ENCODE measurements around the gene RPGRIP1L.

The RPGRIP1L gene

GRCh38 chr16:53654946-53655345, 48.7 kb downstream of the RPGRIP1L start:
- Histone ChIP-seq H3K9me3 (replicated peaks in 1 of 11) (no peaks in the 10 kb centered on the region), H3K4me2 (no peak overlapping the region), H3K27ac (no peak overlapping the region), H3K27me3 (no peaks in the 10 kb centered on the region), H3K36me3 (peaks cover 17 to 62% (median 38%) of the 10 kb centered on the region in 11 experiments; a peak in 21 of 22 replicates), H3K9ac (no peak overlapping the region), H4K20me1 (no peaks in the 10 kb centered on the region), H3K4me3 (no peak overlapping the region), H3K4me1 (no peaks in the 10 kb centered on the region)
- TF ChIP-seq Cebpa-rat (IDR thresholded peaks at IDR 0.05), result no peak

- H3K9me3 ChIP-seq (replicated peaks in 1 of 11), result no peaks in the 10 kb centered on the region; a peak in 1 of 22 replicates
- H3K36me3 ChIP-seq, result peaks cover 18 to 79% (median 43%) of the 10 kb centered on the region in 11 experiments; a peak in 21 of 22 replicates
- no peaks in the 10 kb centered on the region for H4K20me1 ChIP-seq
- H3K27me3 ChIP-seq, result no peaks in the 10 kb centered on the region
- no peak overlapping the region for H3K27ac ChIP-seq
- no peak for TF ChIP-seq Cebpa-rat (IDR thresholded peaks at IDR 0.05)
- no peaks in the 10 kb centered on the region for H3K4me1 ChIP-seq
- H3K4me2 ChIP-seq, result no peak overlapping the region
- no peak overlapping the region for H3K4me3 ChIP-seq
- no peak overlapping the region for H3K9ac ChIP-seq
Measured at GRCh38 chr16:53651357-53651756, 52.3 kb downstream of the RPGRIP1L start.

- no peak overlapping the region for H3K4me2 ChIP-seq
- H3K27me3 ChIP-seq, result no peaks in the 10 kb centered on the region
- H4K20me1 ChIP-seq, result no peaks in the 10 kb centered on the region
- no peak for TF ChIP-seq Cebpa-rat (IDR thresholded peaks at IDR 0.05)
- no peak overlapping the region for H3K4me3 ChIP-seq
- H3K4me1 ChIP-seq, result peaks cover 0 to 8% (median 6%) of the 10 kb centered on the region in 10 experiments; a peak in 11 of 20 replicates
- peaks cover 10 to 24% (median 15%) of the 10 kb centered on the region in 11 experiments; a peak in 20 of 22 replicates for H3K9me3 ChIP-seq (replicated peaks in 1 of 11)
- H3K36me3 ChIP-seq, result peaks cover 10 to 73% (median 26%) of the 10 kb centered on the region in 11 experiments; a peak in 19 of 22 replicates
- H3K9ac ChIP-seq, result no peak overlapping the region
- no peak overlapping the region for H3K27ac ChIP-seq
Measured at GRCh38 chr16:53646506-53646905, 57.2 kb downstream of the RPGRIP1L start.

DNA sequence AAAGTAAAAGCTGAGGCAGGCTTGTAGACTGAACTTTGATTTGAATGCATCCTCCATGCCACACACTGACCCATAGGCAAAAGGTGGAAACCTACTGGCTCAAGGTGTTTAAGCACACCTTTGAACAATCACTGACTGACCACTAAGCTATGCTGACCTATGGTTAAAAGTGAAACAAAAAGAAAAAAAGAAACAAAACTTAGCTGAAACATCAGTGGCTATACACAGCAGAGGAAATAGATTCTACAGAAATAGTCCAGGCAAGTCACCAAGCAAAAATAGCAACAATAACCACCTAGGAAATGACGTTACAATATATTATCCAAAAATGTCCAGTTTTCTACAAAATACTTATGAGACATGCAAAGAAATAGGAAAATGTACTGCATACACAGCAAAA, 60.2 kb downstream of the RPGRIP1L start:
- H3K36me3 ChIP-seq, result peaks cover 13 to 76% (median 31%) of the 10 kb centered on the region in 11 experiments; a peak in 18 of 22 replicates
- H3K27me3 ChIP-seq, result no peaks in the 10 kb centered on the region
- H3K9me3 ChIP-seq (replicated peaks in 1 of 11), result peaks cover 10 to 24% (median 15%) of the 10 kb centered on the region in 11 experiments; a peak in 20 of 22 replicates
- no peak overlapping the region for H3K27ac ChIP-seq
- H4K20me1 ChIP-seq, result no peaks in the 10 kb centered on the region
- H3K9ac ChIP-seq, result no peak overlapping the region
- H3K4me1 ChIP-seq, result peaks cover 0 to 8% (median 6%) of the 10 kb centered on the region in 10 experiments; a peak in 11 of 20 replicates
- peak overlapping the region in 6 of 11 experiments; percentile 2 to 45 (median 29); a peak in 5 of 22 replicates for H3K4me2 ChIP-seq
- no peak overlapping the region for H3K4me3 ChIP-seq
- no peak for TF ChIP-seq Cebpa-rat (IDR thresholded peaks at IDR 0.05)

DNA sequence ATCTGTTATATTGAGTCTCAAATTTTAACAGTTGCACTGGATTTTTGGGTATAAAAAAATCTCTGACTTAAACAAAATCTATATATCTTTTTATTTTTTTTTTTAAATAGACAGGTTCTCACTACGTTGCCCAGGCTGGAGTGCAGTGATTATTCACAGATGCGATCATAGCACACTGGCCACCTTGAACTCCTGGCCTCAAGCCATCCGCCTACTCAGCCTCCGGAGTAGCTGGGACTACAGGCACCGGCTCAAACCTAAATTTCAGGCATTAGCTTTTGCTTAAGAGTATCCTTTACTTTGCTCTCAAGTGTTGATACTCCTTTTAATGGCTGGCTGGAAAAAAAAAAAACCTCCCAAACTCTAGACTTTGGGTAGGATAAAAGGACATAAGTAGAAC, 61.6 kb downstream of the RPGRIP1L start:
- H3K36me3 ChIP-seq, result peaks cover 11 to 62% (median 27%) of the 10 kb centered on the region in 11 experiments; a peak in 18 of 22 replicates
- no peak overlapping the region for H3K4me2 ChIP-seq
- no peak overlapping the region for H3K4me3 ChIP-seq
- H3K9ac ChIP-seq, result no peak overlapping the region
- TF ChIP-seq Cebpa-rat (IDR thresholded peaks at IDR 0.05), result no peak
- peaks cover 0 to 8% (median 6%) of the 10 kb centered on the region in 10 experiments; a peak in 11 of 20 replicates for H3K4me1 ChIP-seq
- H3K9me3 ChIP-seq (replicated peaks in 1 of 11), result peaks cover 10 to 24% (median 15%) of the 10 kb centered on the region in 11 experiments; a peak in 20 of 22 replicates
- H3K27me3 ChIP-seq, result no peaks in the 10 kb centered on the region
- H4K20me1 ChIP-seq, result no peaks in the 10 kb centered on the region
- no peak overlapping the region for H3K27ac ChIP-seq

DNA sequence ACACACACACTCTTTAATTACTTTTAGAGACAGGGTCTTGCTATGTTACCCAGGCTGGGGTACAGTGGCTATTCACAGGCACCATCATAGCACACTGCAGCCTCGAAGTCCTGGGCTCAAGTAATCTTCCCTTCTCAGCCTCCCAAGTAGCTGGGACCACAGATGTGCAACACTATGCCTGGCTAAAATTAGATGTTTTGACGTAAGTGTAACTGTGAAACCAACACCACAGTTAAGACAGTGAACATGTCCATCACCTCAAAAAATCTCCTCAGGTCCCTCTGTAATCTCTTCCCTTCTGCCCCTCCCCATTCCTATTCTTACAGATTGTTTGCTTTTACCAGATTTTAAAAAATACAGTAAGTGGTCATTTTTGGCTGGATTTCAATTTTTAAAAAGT, 66.7 kb downstream of the RPGRIP1L start:
- Histone ChIP-seq H3K9me3 (replicated peaks in 1 of 11) (no peaks in the 10 kb centered on the region), H3K27ac (no peak overlapping the region), H3K4me3 (no peak overlapping the region), H3K4me1 (peaks cover 0 to 4% (median 0%) of the 10 kb centered on the region in 10 experiments; a peak in 2 of 20 replicates), H4K20me1 (no peaks in the 10 kb centered on the region), H3K27me3 (no peaks in the 10 kb centered on the region), H3K4me2 (no peak overlapping the region; a peak in 1 of 22 replicates), H3K36me3 (peaks cover 11 to 42% (median 17%) of the 10 kb centered on the region in 11 experiments; a peak in 18 of 22 replicates), H3K9ac (no peak overlapping the region)
- TF ChIP-seq Cebpa-rat (IDR thresholded peaks at IDR 0.05), result no peak

DNA sequence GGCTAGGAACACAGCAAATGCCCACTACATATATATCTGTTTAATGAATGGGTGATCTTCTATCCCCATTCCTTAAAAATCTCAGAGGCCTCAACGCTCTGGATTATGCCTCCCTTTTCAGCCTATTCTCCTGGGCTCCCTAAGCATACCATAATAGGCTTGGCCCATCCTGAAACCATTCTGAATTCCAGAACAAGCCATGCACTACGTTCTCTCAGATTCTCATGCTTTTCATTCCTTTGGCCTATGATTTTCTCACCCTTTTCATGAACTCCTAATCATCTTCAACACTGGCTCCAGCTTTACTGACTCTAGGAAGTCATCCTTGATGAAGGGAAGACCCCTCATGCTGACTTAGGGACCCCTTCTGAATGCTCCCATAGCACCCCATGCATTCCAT, 71.1 kb downstream of the RPGRIP1L start:
- Histone ChIP-seq H3K27ac (no peak overlapping the region), H3K36me3 (peaks cover 4 to 25% (median 12%) of the 10 kb centered on the region in 11 experiments; a peak in 18 of 22 replicates)
- TF ChIP-seq Cebpa-rat (IDR thresholded peaks at IDR 0.05), result no peak

DNA sequence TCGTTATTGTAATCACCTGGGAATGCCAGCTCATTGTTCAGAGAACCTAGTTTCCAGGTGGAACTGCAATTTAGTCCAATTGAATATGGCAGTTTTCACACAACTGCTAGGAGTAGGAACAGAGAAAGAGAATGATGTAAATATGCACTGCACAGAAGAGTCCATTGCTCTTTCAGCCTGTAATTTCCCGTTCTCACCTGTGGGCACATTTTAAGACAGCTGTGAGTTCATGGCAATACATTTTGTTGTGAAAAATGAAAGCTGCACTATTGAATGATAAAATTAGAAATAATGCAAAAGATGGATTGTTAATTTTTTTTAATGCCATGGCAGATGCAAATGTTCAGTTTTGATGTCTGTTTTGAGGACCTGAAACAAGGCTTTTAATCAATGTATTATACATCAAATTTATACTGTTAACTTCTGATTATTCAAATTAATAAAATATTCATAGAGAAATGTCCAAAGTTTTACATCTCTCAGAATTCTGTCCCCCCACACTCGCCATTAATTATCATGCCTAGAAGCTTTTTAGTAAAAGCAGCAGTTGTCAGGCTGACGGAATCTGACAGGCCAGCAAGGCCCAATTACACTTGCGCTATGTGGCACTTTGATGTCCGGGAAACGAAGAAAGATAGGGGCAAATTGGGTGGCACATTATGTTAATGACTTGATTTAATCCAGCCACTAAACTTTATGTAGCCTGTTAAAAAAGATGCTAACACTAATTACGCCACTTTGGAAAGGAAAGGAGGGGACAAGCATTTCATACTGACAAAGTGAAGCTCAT, 72.2 kb downstream of the RPGRIP1L start:
- peaks cover 0 to 9% (median 2%) of the 10 kb centered on the region in 10 experiments; a peak in 6 of 20 replicates for H3K4me1 ChIP-seq
- H4K20me1 ChIP-seq, result no peaks in the 10 kb centered on the region
- no peak for TF ChIP-seq Cebpa-rat (IDR thresholded peaks at IDR 0.05)
- no peak overlapping the region for H3K9ac ChIP-seq
- no peaks in the 10 kb centered on the region for H3K27me3 ChIP-seq
- H3K36me3 ChIP-seq, result peaks cover 4 to 25% (median 12%) of the 10 kb centered on the region in 11 experiments; a peak in 18 of 22 replicates
- H3K4me3 ChIP-seq, result no peak overlapping the region
- no peak overlapping the region for H3K27ac ChIP-seq
- H3K9me3 ChIP-seq (replicated peaks in 1 of 11), result no peaks in the 10 kb centered on the region
- no peak overlapping the region for H3K4me2 ChIP-seq

More for the DNA sequence above, 71.1 kb downstream of the RPGRIP1L start:
- peaks cover 0 to 9% (median 2%) of the 10 kb centered on the region in 10 experiments; a peak in 7 of 20 replicates for H3K4me1 ChIP-seq
- no peak overlapping the region for H3K4me2 ChIP-seq
- no peaks in the 10 kb centered on the region for H3K27me3 ChIP-seq
- H3K9ac ChIP-seq, result no peak overlapping the region
- no peaks in the 10 kb centered on the region for H3K9me3 ChIP-seq (replicated peaks in 1 of 11)
- no peak overlapping the region for H3K4me3 ChIP-seq
- H4K20me1 ChIP-seq, result no peaks in the 10 kb centered on the region

GRCh38 chr16:53629607-53630312, 73.9 kb downstream of the RPGRIP1L start:
- TF ChIP-seq Cebpa-rat (IDR thresholded peaks at IDR 0.05), result no peak
- no peaks in the 10 kb centered on the region for H4K20me1 ChIP-seq
- H3K9ac ChIP-seq, result no peak overlapping the region
- no peak overlapping the region for H3K27ac ChIP-seq
- H3K4me2 ChIP-seq, result no peak overlapping the region
- H3K27me3 ChIP-seq, result no peaks in the 10 kb centered on the region
- no peak overlapping the region for H3K4me3 ChIP-seq
- peaks cover 0 to 9% (median 2%) of the 10 kb centered on the region in 10 experiments; a peak in 6 of 20 replicates for H3K4me1 ChIP-seq
- H3K36me3 ChIP-seq, result peaks cover 4 to 10% (median 8%) of the 10 kb centered on the region in 11 experiments; a peak in 17 of 22 replicates
- peaks cover 0 to 5% (median 0%) of the 10 kb centered on the region in 11 experiments; a peak in 8 of 22 replicates for H3K9me3 ChIP-seq (replicated peaks in 1 of 11)

Data from BLaER1 treated with 17β-estradiol and CSF1 and Interleukin-3, amounts not matched to agents 10 nM and 100 nM (cell line).